ENCODE results near the gene DGKE. TPM values are rescaled to one million over a fixed set of nuclear protein-coding genes. Genes with fewer than 3 reads are reported as not detected.

The DGKE gene
- total RNA-seq, 1 experiment from 2014 or later = 10.0 TPM

DNA sequence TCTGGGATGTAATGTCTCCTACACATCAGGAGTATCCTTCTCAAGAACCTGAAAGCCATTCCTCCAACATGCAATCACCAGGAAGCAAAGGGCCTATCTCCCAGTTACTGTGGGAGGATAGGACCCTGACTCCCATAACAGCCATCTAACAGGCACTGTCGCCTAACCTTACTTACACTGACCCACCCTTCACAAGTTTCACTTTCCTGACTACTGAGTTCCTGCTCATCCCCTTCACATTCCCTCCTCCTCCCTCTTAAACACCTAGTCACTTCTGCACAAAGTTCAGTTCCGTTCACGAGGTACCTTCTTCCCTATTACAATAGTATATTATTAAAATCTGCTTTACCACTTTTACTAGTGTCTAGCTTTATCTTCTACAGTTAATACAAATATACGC is 1.5 kb upstream of the DGKE start:
- Histone ChIP-seq H3K27me3 (replicated peaks; ENCODE audit: insufficient read depth, low read depth, low read length, poor library complexity) (no peaks in the 10 kb centered on the region), H3K36me3 (ENCODE audit: insufficient read depth, low read length, poor library complexity, severe bottlenecking) (no peaks in the 10 kb centered on the region), H3K4me3 (ENCODE audit: low read depth, low read length, poor library complexity, severe bottlenecking) (peak overlapping the region; percentile 65), H3K9me3 (ENCODE audit: low read depth, low read length, poor library complexity, severe bottlenecking) (no peaks in the 10 kb centered on the region), H3K27ac (ENCODE audit: low read depth, low read length, poor library complexity, severe bottlenecking) (no peak overlapping the region), H3K4me1 (ENCODE audit: insufficient read depth, low read length, poor library complexity, severe bottlenecking) (peaks cover 24% of the 10 kb centered on the region)
- DNase-seq (ENCODE audit: low spot score) = no peak
- TF ChIP-seq, protein P1, sequence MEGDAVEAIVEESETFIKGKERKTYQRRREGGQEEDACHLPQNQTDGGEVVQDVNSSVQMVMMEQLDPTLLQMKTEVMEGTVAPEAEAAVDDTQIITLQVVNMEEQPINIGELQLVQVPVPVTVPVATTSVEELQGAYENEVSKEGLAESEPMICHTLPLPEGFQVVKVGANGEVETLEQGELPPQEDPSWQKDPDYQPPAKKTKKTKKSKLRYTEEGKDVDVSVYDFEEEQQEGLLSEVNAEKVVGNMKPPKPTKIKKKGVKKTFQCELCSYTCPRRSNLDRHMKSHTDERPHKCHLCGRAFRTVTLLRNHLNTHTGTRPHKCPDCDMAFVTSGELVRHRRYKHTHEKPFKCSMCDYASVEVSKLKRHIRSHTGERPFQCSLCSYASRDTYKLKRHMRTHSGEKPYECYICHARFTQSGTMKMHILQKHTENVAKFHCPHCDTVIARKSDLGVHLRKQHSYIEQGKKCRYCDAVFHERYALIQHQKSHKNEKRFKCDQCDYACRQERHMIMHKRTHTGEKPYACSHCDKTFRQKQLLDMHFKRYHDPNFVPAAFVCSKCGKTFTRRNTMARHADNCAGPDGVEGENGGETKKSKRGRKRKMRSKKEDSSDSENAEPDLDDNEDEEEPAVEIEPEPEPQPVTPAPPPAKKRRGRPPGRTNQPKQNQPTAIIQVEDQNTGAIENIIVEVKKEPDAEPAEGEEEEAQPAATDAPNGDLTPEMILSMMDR (conservative IDR thresholded peaks at IDR 0.05; ENCODE audit: low read depth, low read length) = no peak
- no peak for TF ChIP-seq EZH2 (IDR thresholded peaks at IDR 0.05; ENCODE audit: borderline replicate concordance, low read depth, low read length, poor library complexity, severe bottlenecking)
- CTCF ChIA-PET = no interaction called here
- intact Hi-C loops (cut with micrococcal nuclease; ENCODE audit: unreplicated experiment) = no loop called here
- no TSS peak for BruUV-seq (replicated peaks)
- POLR2A ChIA-PET (ENCODE audit: low non-redundant PET) = no interaction called here

DNA sequence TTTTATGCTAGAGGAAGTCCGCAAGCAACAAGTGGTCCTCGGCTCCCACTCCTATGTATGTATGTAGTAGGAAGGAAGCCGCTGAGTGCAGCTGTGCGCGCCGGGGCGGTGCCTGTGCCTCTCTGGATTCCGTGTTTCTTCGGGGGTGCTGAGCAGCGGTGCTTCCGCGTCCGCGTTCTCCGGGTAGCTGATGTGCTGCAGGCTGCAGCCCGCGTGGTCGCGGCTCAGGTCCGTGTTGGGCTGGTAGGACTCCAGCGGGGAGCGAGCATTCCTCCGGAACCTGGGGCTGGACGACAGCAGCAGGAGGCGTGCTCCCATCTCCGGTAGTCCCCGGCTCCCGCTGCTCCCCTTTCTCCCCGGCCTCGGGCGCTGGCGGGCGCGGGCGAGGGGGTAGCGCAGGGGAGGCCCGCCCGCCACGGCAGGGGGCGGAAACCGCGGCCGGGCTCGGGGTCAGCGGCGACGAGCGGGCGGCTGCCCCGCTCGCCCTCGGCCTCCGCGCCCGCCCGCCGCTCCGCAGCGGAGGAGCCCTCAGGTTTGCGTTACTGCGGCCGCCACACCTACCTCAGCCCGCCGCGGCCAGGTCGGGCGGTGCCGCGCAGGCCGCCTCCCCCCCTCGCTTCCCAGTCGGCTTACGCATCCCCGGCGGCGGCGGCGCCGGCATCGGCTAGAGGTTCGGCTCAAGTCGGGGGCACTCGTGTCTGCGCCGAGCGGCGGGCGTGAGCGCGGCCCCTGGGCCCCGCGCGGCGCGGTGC is 718 bp upstream of the DGKE start:
- peak overlapping the region; percentile 70 for H3K27ac ChIP-seq (ENCODE audit: low read depth, low read length, poor library complexity, severe bottlenecking)
- BruUV-seq (replicated peaks) = no TSS peak
- POLR2A ChIA-PET (ENCODE audit: low non-redundant PET) = no interaction called here
- no peaks in the 10 kb centered on the region for H3K27me3 ChIP-seq (replicated peaks; ENCODE audit: insufficient read depth, low read depth, low read length, poor library complexity)
- H3K4me3 ChIP-seq (ENCODE audit: low read depth, low read length, poor library complexity, severe bottlenecking) = peak overlapping the region; percentile 65
- peaks cover 24% of the 10 kb centered on the region for H3K4me1 ChIP-seq (ENCODE audit: insufficient read depth, low read length, poor library complexity, severe bottlenecking)
- intact Hi-C loops (cut with micrococcal nuclease; ENCODE audit: unreplicated experiment) = no loop called here
- TF ChIP-seq, protein P1 (conservative IDR thresholded peaks at IDR 0.05; ENCODE audit: low read depth, low read length) = no peak
- TF ChIP-seq EZH2 (IDR thresholded peaks at IDR 0.05; ENCODE audit: borderline replicate concordance, low read depth, low read length, poor library complexity, severe bottlenecking) = no peak
- H3K36me3 ChIP-seq (ENCODE audit: insufficient read depth, low read length, poor library complexity, severe bottlenecking) = no peaks in the 10 kb centered on the region
- peak; percentile 70 for DNase-seq (ENCODE audit: low spot score)
- H3K9me3 ChIP-seq (ENCODE audit: low read depth, low read length, poor library complexity, severe bottlenecking) = no peaks in the 10 kb centered on the region
- CTCF ChIA-PET = no interaction called here

DNA sequence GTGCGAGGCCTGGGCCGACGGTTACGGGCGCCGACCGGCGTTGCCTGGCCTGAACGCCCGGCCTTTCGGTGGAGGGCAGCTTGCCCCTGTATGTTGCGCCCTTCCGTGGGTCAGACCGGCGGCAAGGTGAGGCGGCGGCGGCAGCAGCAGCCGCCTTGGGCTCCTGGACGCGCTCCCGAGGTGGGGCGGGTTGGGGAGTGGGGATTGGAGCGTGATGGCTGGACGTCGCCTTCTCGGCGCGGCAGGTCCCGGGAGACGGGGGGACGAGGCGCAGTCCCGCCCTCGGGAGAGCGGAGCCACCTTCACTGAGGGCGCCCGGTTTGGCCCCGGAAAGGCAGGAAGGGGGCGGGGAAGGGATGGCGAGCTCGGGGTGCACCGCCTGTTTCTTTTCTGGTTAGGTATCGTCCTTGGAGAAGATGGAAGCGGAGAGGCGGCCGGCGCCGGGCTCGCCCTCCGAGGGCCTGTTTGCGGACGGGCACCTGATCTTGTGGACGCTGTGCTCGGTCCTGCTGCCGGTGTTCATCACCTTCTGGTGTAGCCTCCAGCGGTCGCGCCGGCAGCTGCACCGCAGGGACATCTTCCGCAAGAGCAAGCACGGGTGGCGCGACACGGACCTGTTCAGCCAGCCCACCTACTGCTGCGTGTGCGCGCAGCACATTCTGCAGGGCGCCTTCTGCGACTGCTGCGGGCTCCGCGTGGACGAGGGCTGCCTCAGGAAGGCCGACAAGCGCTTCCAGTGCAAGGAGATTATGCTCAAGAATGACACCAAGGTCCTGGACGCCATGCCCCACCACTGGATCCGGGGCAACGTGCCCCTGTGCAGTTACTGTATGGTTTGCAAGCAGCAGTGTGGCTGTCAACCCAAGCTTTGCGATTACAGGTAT is 671 bp downstream of the DGKE start:
- Histone ChIP-seq H3K4me1 (ENCODE audit: insufficient read depth, low read length, poor library complexity, severe bottlenecking) (peaks cover 24% of the 10 kb centered on the region), H3K27me3 (replicated peaks; ENCODE audit: insufficient read depth, low read depth, low read length, poor library complexity) (no peaks in the 10 kb centered on the region), H3K27ac (ENCODE audit: low read depth, low read length, poor library complexity, severe bottlenecking) (peak overlapping the region; percentile 67), H3K4me3 (ENCODE audit: low read depth, low read length, poor library complexity, severe bottlenecking) (peak overlapping the region; percentile 65), H3K36me3 (ENCODE audit: insufficient read depth, low read length, poor library complexity, severe bottlenecking) (no peaks in the 10 kb centered on the region), H3K9me3 (ENCODE audit: low read depth, low read length, poor library complexity, severe bottlenecking) (no peaks in the 10 kb centered on the region)
- intact Hi-C loops (cut with micrococcal nuclease; ENCODE audit: unreplicated experiment) = no loop called here
- CTCF ChIA-PET = no interaction called here
- no peak for TF ChIP-seq EZH2 (IDR thresholded peaks at IDR 0.05; ENCODE audit: borderline replicate concordance, low read depth, low read length, poor library complexity, severe bottlenecking)
- TF ChIP-seq, protein P1 (conservative IDR thresholded peaks at IDR 0.05; ENCODE audit: low read depth, low read length) = no peak
- BruUV-seq (replicated peaks) = no TSS peak
- POLR2A ChIA-PET (ENCODE audit: low non-redundant PET) = no interaction called here
- DNase-seq (ENCODE audit: low spot score) = no peak

Data from A673 (cell line).